ENCODE data around the gene SIRPG.

DNA sequence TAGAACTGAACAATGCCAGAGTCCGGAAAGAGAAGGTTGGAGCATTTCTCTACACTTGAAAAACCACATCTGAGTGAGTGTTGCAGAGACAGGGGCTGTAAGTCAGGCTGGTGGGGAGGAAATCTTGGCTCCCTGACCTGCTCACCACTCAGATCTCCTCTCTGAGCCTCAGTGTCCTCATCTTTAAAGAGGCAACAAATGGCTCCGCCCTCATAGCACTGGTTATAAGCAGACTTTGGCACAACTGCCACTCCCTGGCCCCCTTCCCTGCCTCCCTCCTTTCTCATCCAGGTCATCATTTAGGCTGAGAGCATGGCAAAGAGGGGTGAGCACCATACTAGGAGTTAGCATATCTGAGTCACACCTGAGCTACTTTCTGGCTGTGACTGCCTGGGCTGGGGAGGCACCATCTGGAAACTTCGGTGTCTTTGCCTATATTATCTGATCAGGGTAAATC, 10.6 kb downstream of the SIRPG start:
- TF ChIP-seq EP300 (IDR thresholded peaks at IDR 0.05): no peak
- no peak for TF ChIP-seq POLR2A (IDR thresholded peaks at IDR 0.05)
- TF ChIP-seq, protein P1, sequence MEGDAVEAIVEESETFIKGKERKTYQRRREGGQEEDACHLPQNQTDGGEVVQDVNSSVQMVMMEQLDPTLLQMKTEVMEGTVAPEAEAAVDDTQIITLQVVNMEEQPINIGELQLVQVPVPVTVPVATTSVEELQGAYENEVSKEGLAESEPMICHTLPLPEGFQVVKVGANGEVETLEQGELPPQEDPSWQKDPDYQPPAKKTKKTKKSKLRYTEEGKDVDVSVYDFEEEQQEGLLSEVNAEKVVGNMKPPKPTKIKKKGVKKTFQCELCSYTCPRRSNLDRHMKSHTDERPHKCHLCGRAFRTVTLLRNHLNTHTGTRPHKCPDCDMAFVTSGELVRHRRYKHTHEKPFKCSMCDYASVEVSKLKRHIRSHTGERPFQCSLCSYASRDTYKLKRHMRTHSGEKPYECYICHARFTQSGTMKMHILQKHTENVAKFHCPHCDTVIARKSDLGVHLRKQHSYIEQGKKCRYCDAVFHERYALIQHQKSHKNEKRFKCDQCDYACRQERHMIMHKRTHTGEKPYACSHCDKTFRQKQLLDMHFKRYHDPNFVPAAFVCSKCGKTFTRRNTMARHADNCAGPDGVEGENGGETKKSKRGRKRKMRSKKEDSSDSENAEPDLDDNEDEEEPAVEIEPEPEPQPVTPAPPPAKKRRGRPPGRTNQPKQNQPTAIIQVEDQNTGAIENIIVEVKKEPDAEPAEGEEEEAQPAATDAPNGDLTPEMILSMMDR (IDR thresholded peaks at IDR 0.05): no peak
- no peak for TF ChIP-seq POLR2AphosphoS5 (IDR thresholded peaks at IDR 0.05)

Measured in stomach (tissue), 4 donors.